GM19025 (cell line): ENCODE measurements around the gene SHLD3.
A peak's percentile ranks its signal among the peaks of the same experiment; 100 is the strongest.
"Not testable (repeated sequence)": the region's sequence is repeated elsewhere in the genome, so short reads cannot be mapped to it uniquely, and the experiment has no call there.

Experiments
- ATAC-seq: cut with Tn5 transposase; IDR thresholded peaks from one replicate; pipeline ENCODE4 v1.9.1; 2021; ENCODE audit warnings: mild to moderate bottlenecking, low read depth, moderate library complexity; ENCODE audit not compliant: unreplicated experiment

Gene SHLD3

GRCh38 chr5:65624571-65625555 is at the start of gene SHLD3, which contains the start of gene TRAPPC13:
SHLD3 (plus strand) TSS chr5:65625027; CDS start chr5:65629588, 4,561 bp downstream.
TRAPPC13 (plus strand) TSS chr5:65625027; CDS start chr5:65625061, 34 bp downstream.
- ATAC-seq, result peak; percentile 68

- no peak for ATAC-seq
These were observed 47.7 kb upstream of the SHLD3 start for GRCh38 chr5:65577141-65577540.

GRCh38 chr5:65588694-65589093 is 36.1 kb upstream of the SHLD3 start:
- no peak for ATAC-seq

- ATAC-seq, result not testable (repeated sequence)
These were observed 23.1 kb upstream of the SHLD3 start for GRCh38 chr5:65601761-65602160.

- ATAC-seq, result no peak
These were observed 13.3 kb upstream of the SHLD3 start for GRCh38 chr5:65611524-65611923.

- no peak for ATAC-seq
These were observed 12.4 kb upstream of the SHLD3 start for GRCh38 chr5:65612298-65612907.

- no peak for ATAC-seq
These were observed 4.8 kb upstream of the SHLD3 start for GRCh38 chr5:65620021-65620420.

GRCh38 chr5:65621961-65622360 is 2.9 kb upstream of the SHLD3 start:
- ATAC-seq, result not testable (repeated sequence)

- ATAC-seq, result no peak
These were observed 1.3 kb upstream of the SHLD3 start for GRCh38 chr5:65623482-65623881.

- peak; percentile 95 for ATAC-seq
These were observed 729 bp upstream of the SHLD3 start, which contains the start of gene TRIM23 for GRCh38 chr5:65624025-65624570. TRIM23 (minus strand) TSS chr5:65624333; CDS start chr5:65624274, 59 bp downstream.

- no peak for ATAC-seq
These were observed 916 bp downstream of the SHLD3 start for GRCh38 chr5:65625743-65626142.

GRCh38 chr5:65630981-65631380 is 6.2 kb downstream of the SHLD3 start:
- no peak for ATAC-seq

GRCh38 chr5:65640240-65640639 is 15.4 kb downstream of the SHLD3 start:
- ATAC-seq, result no peak

- no peak for ATAC-seq
These were observed 22.1 kb downstream of the SHLD3 start for GRCh38 chr5:65646938-65647337.

GRCh38 chr5:65647941-65648340 is 23.1 kb downstream of the SHLD3 start:
- ATAC-seq, result no peak

GRCh38 chr5:65651144-65651543 is 26.3 kb downstream of the SHLD3 start:
- no peak for ATAC-seq

- ATAC-seq, result no peak
These were observed 29.9 kb downstream of the SHLD3 start for GRCh38 chr5:65654713-65655112.

- ATAC-seq, result no peak
These were observed 39.1 kb downstream of the SHLD3 start for GRCh38 chr5:65663804-65664521.

- no peak for ATAC-seq
These were observed 43.9 kb downstream of the SHLD3 start for GRCh38 chr5:65668696-65669095.

GRCh38 chr5:65672796-65673195 is 48.0 kb downstream of the SHLD3 start:
- ATAC-seq, result no peak
